ENCODE results near the gene ZPBP2. TPM values are rescaled to one million over a fixed set of nuclear protein-coding genes. Genes with fewer than 3 reads are reported as not detected.
"Not testable (repeated sequence)": the region's sequence is repeated elsewhere in the genome, so short reads cannot be mapped to it uniquely, and the experiment has no call there.

ZPBP2 gene
- not detected in 2 replicates for total RNA-seq

GRCh38 chr17:39867880-39868553 lies at the start of gene ZPBP2:
TSS of gene ZPBP2 (plus strand) at chr17:39868202. CDS start at chr17:39868355, 153 bp downstream.
- DNase-seq (ENCODE audit: low read depth), result no peak

GRCh38 chr17:39818358-39819000 lies 49.5 kb upstream of the ZPBP2 start:
- no peak for DNase-seq (ENCODE audit: low read depth)

DNA sequence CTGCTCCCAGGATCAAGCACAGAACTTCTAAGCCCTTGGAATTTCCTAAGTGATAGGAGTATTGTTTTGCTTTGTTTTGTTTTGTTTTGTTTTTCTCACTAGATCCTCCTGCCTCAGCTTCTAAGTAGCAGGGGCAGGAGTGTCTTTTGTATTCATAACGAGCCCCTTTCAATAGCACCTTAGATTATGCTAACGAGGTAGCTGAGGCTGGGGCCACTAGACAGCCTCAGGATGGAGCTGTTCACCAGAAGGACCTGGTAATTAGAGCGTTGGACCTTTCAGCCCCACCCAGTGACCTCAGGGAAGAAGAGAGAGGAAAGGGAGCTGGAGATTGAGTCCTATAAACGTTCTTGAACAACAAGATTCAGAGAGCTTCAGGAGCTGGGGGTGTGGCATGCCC lies 47.5 kb upstream of the ZPBP2 start:
- DNase-seq (ENCODE audit: low read depth), result no peak

DNA sequence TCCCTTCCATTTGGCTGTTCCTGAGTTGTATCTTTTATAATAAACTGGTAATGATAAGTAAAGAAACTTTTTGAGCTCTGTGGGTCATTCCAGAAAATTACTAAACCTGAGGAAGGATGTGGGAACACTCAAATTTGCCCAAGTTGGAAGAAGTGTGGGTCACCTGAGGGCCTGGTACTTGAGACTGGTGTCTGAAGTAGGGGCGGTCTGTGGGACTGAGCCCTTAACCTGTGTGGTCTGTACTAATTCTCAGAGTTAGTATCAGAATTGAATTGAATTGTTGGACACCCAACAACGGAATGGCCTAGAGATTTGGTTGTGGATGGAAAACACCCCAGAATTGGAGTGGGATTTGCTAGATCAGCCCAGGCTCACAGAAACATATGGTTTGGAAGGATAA lies 47.0 kb upstream of the ZPBP2 start:
- DNase-seq (ENCODE audit: low read depth), result no peak

DNA sequence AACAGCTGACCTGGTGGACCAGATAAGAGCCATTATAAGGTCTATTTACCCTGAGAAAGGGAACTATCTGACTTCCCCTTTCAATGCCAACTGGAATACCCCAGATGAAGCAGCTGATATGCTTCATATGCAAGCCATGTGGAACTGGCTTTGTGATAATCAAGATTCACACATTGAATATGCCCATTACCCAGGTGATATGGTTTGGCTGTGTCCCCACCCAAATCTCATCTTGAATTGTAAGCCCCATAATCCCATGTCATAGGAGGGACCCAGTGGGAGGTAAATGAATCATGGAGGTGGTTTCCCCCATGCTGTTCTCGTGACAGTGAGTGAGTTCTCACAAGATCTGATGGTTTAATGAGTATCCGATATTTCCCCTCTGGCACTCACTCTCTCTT lies 46.0 kb upstream of the ZPBP2 start:
- DNase-seq (ENCODE audit: low read depth), result peak; percentile 11

GRCh38 chr17:39823407-39824054 lies 44.5 kb upstream of the ZPBP2 start:
- no peak for DNase-seq (ENCODE audit: low read depth)

DNA sequence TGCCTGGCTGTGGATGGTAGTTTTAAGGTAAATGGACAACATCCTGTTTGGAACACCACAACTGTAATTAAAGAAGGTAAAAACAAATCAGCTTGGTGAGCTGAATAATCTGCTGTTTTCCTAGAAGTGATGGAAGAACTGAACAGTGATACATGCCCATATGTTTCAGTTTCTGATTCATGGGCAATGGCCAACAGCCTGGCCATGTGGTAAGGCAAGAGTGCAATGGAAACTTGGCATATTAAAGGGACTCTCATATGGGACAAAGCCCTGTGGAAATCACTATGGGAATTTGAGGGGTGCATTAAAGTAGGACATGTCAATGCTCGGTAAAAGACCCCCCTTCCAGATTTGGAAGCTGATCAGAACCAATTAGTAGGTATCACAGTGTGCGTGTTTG lies 41.7 kb upstream of the ZPBP2 start:
- DNase-seq (ENCODE audit: low read depth), result no peak

DNA sequence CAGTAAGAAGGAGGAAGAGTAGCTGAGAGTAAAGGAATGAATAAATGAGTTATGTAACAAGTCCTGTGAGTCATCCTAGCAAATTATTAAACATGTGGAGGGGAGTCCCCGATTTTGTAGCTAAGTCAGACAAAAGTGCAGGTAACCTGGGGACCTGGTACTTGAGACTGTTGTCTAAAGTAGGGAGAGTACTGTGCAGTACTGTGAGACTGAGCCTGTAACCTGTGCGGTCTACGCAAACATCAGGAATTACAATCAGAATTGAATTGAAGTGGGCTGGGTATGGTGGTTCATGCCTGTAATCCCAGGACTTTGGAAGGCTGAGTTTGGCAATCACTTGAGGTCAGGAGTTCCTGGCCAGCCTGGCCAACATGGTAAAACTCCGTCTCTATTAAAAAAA lies 39.6 kb upstream of the ZPBP2 start:
- peak; percentile 72 for DNase-seq (ENCODE audit: low read depth)

- no peak for DNase-seq (ENCODE audit: low read depth)
Observed at GRCh38 chr17:39831588-39831987, 36.4 kb upstream of the ZPBP2 start.

DNA sequence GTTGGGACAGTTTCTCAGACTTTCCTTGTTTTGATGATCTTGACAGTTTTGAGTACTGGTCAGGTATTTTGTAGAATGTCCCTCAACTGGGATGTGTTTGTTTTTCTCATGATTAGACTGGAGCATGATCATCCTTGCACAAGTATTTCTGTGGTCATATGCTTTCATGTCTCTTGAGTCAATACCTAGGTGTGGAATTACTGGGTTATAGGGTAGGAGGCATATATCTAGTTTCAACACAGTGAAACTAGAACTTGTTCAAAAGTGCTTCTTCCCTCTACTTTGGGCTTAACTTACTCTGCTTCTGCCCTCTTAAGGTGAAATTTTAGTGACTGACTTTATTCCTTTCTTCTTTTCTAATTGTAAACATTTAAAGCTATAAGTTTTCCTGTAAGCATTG lies 34.0 kb upstream of the ZPBP2 start:
- no peak for DNase-seq (ENCODE audit: low read depth)

GRCh38 chr17:39835038-39835786 lies 32.8 kb upstream of the ZPBP2 start:
- DNase-seq (ENCODE audit: low read depth), result no peak

DNA sequence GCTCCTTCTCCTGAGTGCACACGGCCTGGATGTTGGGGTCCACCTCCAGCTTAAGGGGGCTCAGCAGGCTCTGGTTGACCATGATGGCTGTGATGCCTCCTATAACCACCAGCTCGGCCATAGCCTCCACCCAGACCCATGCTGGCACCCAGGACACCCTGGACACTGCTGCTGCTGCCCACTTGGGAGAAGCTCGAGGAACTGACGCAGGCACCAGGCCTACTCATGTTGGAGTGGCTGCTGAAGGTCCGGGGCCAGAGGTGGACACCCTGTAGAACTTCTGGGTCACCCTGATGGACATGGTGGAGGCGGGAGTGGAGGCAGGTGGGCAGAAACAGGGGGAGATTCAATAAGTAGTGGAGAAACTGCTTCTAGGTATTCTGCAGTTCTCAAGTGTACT lies 31.9 kb upstream of the ZPBP2 start:
- DNase-seq (ENCODE audit: low read depth), result no peak

DNA sequence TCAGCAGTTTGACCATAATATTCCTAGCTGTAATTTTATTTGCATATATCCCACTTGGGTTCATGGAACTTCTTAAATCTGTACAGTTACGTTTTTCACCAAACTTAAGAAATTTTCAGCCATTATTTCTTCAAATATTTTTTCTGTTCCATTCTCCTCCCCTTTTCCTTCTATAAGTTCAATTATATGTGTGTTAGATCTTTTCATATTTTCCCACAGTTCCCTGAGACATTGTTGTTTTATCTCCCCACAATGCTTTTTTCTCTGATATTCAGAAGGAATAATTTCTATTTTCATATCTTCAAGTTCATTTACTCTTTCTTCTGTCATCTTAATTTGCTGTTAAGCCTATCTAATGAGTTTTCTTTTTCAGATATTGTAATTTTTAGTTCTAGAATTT lies 29.9 kb upstream of the ZPBP2 start:
- no peak for DNase-seq (ENCODE audit: low read depth)

- no peak for DNase-seq (ENCODE audit: low read depth)
Observed at GRCh38 chr17:39838784-39839183, 29.2 kb upstream of the ZPBP2 start.

- no peak for DNase-seq (ENCODE audit: low read depth)
Observed at GRCh38 chr17:39841134-39841683, 26.8 kb upstream of the ZPBP2 start.

DNA sequence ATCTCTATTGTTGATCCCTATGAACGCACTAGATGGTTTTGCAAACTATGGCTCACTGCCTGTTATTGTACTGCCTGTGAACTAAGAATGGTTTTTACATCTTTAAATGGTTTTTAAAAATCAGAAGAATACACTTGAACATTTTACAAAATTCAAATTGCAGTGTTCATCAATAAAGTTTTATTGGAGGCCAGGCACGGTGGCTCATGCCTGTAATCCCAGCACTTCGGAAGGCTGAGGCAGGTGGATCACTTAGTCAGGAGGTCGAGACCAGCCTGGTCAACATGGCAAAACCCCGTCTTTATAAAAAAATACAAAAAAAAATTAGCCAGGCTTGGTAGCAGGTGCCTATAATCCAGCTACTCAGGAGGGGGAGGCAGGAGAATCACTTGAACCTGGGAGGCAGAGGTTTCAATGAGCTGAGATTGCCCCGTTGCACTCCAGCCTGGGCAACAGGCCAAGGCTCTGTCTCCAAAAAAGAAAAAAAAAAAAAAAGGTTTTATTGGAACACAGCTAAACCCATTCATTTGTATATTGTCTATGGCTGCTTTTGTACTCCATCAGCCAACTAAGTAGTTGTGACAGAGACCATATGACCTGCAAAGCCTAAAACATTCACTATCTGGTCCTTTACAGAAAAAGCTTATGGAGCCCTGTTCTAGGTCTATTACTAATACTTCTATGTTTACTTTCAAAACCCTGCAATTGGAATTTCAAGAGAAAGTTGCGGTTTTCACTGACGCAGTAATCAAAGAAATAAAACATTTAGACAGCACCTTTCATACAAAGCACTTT lies 22.8 kb upstream of the ZPBP2 start:
- DNase-seq (ENCODE audit: low read depth), result no peak

DNA sequence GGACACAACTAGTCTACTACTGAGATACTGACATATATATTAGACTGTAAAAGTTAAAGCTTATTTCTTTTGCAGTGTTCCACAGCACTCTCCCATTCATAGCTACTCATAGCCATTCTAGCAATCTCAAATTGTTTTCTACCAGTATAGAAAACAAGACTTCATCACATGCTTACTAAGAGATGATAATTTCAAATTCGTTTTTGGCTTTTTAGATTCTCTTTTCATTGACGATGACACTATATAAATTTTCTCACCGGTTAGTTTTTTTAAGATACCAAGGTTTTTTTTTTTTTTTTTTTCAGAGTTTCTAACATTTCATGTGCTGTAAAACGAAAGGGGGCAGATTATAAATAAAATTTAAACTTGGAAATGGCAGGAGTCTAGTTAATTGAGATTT lies 21.8 kb upstream of the ZPBP2 start:
- DNase-seq (ENCODE audit: low read depth), result no peak

GRCh38 chr17:39848600-39848999 lies 19.4 kb upstream of the ZPBP2 start:
- DNase-seq (ENCODE audit: low read depth), result no peak

- not testable (repeated sequence) for DNase-seq (ENCODE audit: low read depth)
Observed at GRCh38 chr17:39850186-39850585, 17.8 kb upstream of the ZPBP2 start.

DNA sequence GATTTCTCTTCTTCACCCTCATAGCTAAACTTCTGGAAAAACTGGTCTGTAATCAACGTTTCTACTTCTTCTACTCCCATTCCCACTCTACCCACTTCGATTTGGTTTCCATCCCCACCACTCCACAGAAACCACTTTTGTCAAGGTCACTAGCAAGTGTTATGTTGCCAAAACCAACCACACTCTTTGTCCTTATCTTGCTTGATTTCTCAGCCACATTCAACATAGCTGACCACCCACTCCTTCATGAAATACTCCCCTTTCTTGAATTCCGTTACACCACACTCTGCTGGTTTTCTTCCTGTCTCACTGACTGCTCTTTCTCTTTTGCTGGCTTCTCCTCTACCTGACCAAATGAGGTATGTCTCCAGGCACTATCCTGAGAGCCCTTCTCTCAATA lies 15.8 kb upstream of the ZPBP2 start:
- DNase-seq (ENCODE audit: low read depth), result no peak

DNA sequence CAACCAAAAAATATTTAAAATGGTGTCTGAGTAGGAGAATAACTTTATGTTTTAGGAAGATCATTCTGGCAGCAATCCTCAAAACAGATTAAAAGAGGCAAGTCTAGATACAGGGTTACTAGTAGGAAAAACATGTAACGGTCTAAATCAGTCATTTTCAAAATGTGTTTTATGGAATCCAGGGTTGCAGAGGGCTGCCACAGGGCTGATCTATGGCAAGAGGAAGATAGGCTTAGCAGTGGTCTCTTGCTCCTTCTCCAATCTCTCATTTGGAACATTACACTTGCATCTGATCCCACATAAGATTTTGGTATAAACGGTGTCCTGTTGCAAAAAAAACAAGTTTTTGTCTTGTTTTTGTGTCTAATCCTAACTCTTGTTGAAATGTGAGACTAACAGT lies 13.1 kb upstream of the ZPBP2 start:
- DNase-seq (ENCODE audit: low read depth), result no peak

Measured in renal cortical epithelial cell (primary cell).